SK-N-MC (cell line): ENCODE data around the gene TMEM45A.

ENCODE experiments used
- EZH2 ChIP-seq: fragments of 200-600 bp; sonication (generic); IDR thresholded peaks from one replicate; pipeline ENCODE4 v1.6.1; 2017; ENCODE audit warnings: antibody characterized with exemption
- POLR2AphosphoS5 ChIP-seq: IDR thresholded peaks from 2 replicates; pipeline ENCODE4 v1.6.1; 2012; ENCODE audit warnings: mild to moderate bottlenecking, low read depth, low read length, borderline replicate concordance

GRCh38 chr3:100480081-100480480 is 12.3 kb upstream of the TMEM45A start:
- TF ChIP-seq EZH2 (no peak), POLR2AphosphoS5 (no peak)
